Measurements from ENCODE around the gene FAM241A. TPM values are rescaled to one million over a fixed set of nuclear protein-coding genes. Genes with fewer than 3 reads are reported as not detected.

Gene FAM241A
- total and polyA plus RNA-seq, 2 of the 13 experiments (the other 11 are each of a cell fraction or from before 2014, with no cell fraction given), result 0.61 to 0.69 TPM

DNA sequence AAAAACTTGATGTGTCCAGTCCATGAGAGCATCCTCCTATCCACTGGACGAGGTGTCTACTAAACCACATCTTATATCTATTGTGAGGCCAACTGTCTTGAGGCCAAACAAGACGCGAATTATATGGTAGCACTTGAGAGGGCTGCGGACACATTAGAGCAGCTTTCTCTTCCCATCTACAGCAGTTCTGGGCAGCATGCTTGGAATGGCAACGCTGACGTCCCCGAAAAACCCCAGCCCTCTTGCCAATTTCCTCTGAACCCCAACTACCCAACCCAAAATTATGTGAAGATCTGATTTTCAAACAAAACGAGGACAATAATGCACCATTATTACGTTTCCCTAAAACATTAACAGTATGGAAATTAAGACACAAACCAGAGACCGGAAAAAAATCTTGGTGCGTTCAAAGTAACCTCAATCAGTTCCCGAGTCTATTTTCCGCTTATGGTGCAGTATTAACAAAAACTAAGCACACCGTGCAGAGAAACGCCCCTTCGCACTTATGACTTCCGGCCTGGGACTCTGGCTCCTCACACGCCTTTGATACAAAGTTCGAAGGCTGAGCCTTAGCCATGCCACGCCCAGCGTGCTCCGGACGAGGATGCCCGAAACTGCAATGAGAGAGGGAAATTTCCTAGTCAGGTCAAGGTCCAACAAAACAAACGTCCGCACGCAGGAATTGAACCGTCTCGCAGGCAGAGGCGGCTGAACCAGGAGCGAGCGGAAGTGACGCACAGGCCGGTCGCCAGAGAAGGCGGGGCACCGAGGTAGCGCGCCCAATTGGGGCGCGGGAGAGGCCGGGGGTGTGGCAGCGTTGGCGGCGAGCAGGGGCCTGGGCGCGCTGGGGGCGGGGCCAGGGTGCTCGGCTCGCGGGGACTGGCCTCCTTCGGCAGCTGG is 85.9 kb downstream of the FAM241A start (continued):
- TF ChIP-seq LCORL (IDR thresholded peaks at IDR 0.05) (no peak), LCORL (CRISPR knock-in tag; IDR thresholded peaks at IDR 0.05) (peak; percentile 66), GATAD2A (CRISPR knock-in tag; IDR thresholded peaks at IDR 0.05) (peak; percentile 84), CC2D1A (CRISPR knock-in tag; IDR thresholded peaks at IDR 0.05) (0 out of 2 replicates have a peak, but pooled peaks have one; percentile 82), CBFB (CRISPR knock-in tag; IDR thresholded peaks at IDR 0.05) (0 out of 2 replicates have a peak, but pooled peaks have one; percentile 1), REPIN1 (CRISPR knock-in tag; IDR thresholded peaks at IDR 0.05; ENCODE audit: borderline replicate concordance, low read depth) (0 out of 2 replicates have a peak, but pooled peaks have one; percentile 20), KAT7 (CRISPR knock-in tag; IDR thresholded peaks at IDR 0.05; ENCODE audit: borderline replicate concordance) (no peak), JUNB (CRISPR knock-in tag; IDR thresholded peaks at IDR 0.05; ENCODE audit: borderline replicate concordance) (no peak), ZSCAN22 (CRISPR knock-in tag; IDR thresholded peaks at IDR 0.05) (no peak), MIER3 (CRISPR knock-in tag; IDR thresholded peaks at IDR 0.05; ENCODE audit: borderline replicate concordance) (peak; percentile 21; the same call in 1 of the 2 replicates), SIN3B (IDR thresholded peaks at IDR 0.05; ENCODE audit: low read length) (no peak), ZC3H4 (CRISPR knock-in tag; IDR thresholded peaks at IDR 0.05; ENCODE audit: borderline replicate concordance) (no peak; the same call in 1 of the 2 replicates), HES4 (CRISPR knock-in tag; IDR thresholded peaks at IDR 0.05; ENCODE audit: borderline replicate concordance) (no peak), TAF1 (CRISPR knock-in tag; IDR thresholded peaks at IDR 0.05) (no peak), RCOR2 (CRISPR knock-in tag; IDR thresholded peaks at IDR 0.05) (peak; percentile 78; the same call in 1 of the 2 replicates), ZNF777 (CRISPR knock-in tag; IDR thresholded peaks at IDR 0.05) (peak; percentile 48), EEA1 (CRISPR knock-in tag; IDR thresholded peaks at IDR 0.05; ENCODE audit: borderline replicate concordance) (no peak), NR1H2 (CRISPR knock-in tag; IDR thresholded peaks at IDR 0.05; ENCODE audit: borderline replicate concordance, low read depth) (no peak)
- TF ChIP-seq, protein P1, sequence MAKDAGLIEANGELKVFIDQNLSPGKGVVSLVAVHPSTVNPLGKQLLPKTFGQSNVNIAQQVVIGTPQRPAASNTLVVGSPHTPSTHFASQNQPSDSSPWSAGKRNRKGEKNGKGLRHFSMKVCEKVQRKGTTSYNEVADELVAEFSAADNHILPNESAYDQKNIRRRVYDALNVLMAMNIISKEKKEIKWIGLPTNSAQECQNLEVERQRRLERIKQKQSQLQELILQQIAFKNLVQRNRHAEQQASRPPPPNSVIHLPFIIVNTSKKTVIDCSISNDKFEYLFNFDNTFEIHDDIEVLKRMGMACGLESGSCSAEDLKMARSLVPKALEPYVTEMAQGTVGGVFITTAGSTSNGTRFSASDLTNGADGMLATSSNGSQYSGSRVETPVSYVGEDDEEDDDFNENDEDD (CRISPR knock-in tag; IDR thresholded peaks at IDR 0.05; ENCODE audit: borderline replicate concordance), result peak; percentile 85
- TF ChIP-seq, protein P2, sequence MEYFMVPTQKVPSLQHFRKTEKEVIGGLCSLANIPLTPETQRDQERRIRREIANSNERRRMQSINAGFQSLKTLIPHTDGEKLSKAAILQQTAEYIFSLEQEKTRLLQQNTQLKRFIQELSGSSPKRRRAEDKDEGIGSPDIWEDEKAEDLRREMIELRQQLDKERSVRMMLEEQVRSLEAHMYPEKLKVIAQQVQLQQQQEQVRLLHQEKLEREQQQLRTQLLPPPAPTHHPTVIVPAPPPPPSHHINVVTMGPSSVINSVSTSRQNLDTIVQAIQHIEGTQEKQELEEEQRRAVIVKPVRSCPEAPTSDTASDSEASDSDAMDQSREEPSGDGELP (IDR thresholded peaks at IDR 0.05; ENCODE audit: borderline replicate concordance, low read depth), result no peak
- TF ChIP-seq, protein P3, sequence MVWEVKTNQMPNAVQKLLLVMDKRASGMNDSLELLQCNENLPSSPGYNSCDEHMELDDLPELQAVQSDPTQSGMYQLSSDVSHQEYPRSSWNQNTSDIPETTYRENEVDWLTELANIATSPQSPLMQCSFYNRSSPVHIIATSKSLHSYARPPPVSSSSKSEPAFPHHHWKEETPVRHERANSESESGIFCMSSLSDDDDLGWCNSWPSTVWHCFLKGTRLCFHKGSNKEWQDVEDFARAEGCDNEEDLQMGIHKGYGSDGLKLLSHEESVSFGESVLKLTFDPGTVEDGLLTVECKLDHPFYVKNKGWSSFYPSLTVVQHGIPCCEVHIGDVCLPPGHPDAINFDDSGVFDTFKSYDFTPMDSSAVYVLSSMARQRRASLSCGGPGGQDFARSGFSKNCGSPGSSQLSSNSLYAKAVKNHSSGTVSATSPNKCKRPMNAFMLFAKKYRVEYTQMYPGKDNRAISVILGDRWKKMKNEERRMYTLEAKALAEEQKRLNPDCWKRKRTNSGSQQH (CRISPR knock-in tag; IDR thresholded peaks at IDR 0.05; ENCODE audit: low read depth), result no peak
- TF ChIP-seq, protein P4, sequence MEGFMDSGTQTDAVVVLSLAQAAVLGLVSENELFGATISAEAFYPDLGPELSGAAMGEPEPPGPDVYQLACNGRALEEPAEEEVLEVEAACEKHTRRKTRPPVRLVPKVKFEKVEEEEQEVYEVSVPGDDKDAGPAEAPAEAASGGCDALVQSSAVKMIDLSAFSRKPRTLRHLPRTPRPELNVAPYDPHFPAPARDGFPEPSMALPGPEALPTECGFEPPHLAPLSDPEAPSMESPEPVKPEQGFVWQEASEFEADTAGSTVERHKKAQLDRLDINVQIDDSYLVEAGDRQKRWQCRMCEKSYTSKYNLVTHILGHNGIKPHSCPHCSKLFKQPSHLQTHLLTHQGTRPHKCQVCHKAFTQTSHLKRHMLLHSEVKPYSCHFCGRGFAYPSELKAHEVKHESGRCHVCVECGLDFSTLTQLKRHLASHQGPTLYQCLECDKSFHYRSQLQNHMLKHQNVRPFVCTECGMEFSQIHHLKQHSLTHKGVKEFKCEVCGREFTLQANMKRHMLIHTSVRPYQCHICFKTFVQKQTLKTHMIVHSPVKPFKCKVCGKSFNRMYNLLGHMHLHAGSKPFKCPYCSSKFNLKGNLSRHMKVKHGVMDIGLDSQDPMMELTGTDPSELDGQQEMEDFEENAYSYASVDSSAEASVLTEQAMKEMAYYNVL (CRISPR knock-in tag; IDR thresholded peaks at IDR 0.05; ENCODE audit: borderline replicate concordance), result no peak
- TF ChIP-seq, protein P5, sequence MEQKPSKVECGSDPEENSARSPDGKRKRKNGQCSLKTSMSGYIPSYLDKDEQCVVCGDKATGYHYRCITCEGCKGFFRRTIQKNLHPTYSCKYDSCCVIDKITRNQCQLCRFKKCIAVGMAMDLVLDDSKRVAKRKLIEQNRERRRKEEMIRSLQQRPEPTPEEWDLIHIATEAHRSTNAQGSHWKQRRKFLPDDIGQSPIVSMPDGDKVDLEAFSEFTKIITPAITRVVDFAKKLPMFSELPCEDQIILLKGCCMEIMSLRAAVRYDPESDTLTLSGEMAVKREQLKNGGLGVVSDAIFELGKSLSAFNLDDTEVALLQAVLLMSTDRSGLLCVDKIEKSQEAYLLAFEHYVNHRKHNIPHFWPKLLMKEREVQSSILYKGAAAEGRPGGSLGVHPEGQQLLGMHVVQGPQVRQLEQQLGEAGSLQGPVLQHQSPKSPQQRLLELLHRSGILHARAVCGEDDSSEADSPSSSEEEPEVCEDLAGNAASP (CRISPR knock-in tag; IDR thresholded peaks at IDR 0.05; ENCODE audit: borderline replicate concordance), result peak; percentile 82

Measured in HepG2 (cell line).